ENCODE measurements around the gene DYNLT2B. TPM values are rescaled to one million over a fixed set of nuclear protein-coding genes. Genes with fewer than 3 reads are reported as not detected.

The DYNLT2B gene
- total and polyA plus RNA-seq, 12 donors, result 2.1 to 8.1 (median 4.2) TPM

DNA sequence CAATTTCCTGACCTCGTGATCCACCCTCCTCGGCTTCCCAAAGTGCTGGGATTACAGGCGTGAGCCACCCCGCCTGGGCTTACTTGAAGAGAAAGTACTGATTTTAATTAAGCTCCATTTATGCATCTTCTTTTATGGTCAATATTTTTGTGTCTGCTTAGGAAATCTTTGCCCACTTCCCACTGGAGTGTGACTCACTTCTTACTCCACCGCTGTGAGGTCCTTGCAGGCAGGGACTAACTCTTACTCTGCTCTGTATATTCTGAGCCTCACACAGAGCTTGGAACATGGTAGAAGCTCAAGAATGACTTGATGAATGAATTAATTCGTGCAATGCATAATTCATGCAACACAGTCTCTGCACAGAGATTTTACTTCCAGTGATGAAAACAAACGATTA, 23.1 kb upstream of the DYNLT2B start:
- ATAC-seq (no peak), DNase-seq (no peak)
- H3K27me3 ChIP-seq, result no peaks in the 10 kb centered on the region
- 87 to 90% methylated on average over 7 of the region's 7 CpGs for WGBS, 2 donors
- no peak overlapping the region for H3K27ac ChIP-seq
- peaks cover 0 to 3% (median 0%) of the 10 kb centered on the region in 9 donors for H3K36me3 ChIP-seq
- no peak overlapping the region for H3K4me3 ChIP-seq
- intact Hi-C loops (cut with DNase I), result no loop called here
- peaks cover 0 to 8% (median 0%) of the 10 kb centered on the region in 11 donors for H3K9me3 ChIP-seq
- no peak for TF ChIP-seq CTCF (IDR thresholded peaks at IDR 0.05)
- H3K4me1 ChIP-seq, result peaks cover 0 to 26% (median 0%) of the 10 kb centered on the region in 9 donors

GRCh38 chr3:196340466-196340865, 22.4 kb upstream of the DYNLT2B start:
- ATAC-seq (no peak), DNase-seq (no peak)
- H3K4me3 ChIP-seq, result no peak overlapping the region
- intact Hi-C loops (cut with DNase I), result no loop called here
- TF ChIP-seq CTCF (IDR thresholded peaks at IDR 0.05), result no peak
- H3K27ac ChIP-seq, result no peak overlapping the region
- H3K9me3 ChIP-seq, result peaks cover 0 to 8% (median 0%) of the 10 kb centered on the region in 11 donors
- H3K27me3 ChIP-seq, result peaks cover 0 to 4% (median 0%) of the 10 kb centered on the region in 7 donors
- H3K4me1 ChIP-seq, result peaks cover 0 to 26% (median 0%) of the 10 kb centered on the region in 9 donors
- 72 to 86% methylated on average over 2 of the region's 2 CpGs for WGBS, 2 donors
- H3K36me3 ChIP-seq, result no peaks in the 10 kb centered on the region

DNA sequence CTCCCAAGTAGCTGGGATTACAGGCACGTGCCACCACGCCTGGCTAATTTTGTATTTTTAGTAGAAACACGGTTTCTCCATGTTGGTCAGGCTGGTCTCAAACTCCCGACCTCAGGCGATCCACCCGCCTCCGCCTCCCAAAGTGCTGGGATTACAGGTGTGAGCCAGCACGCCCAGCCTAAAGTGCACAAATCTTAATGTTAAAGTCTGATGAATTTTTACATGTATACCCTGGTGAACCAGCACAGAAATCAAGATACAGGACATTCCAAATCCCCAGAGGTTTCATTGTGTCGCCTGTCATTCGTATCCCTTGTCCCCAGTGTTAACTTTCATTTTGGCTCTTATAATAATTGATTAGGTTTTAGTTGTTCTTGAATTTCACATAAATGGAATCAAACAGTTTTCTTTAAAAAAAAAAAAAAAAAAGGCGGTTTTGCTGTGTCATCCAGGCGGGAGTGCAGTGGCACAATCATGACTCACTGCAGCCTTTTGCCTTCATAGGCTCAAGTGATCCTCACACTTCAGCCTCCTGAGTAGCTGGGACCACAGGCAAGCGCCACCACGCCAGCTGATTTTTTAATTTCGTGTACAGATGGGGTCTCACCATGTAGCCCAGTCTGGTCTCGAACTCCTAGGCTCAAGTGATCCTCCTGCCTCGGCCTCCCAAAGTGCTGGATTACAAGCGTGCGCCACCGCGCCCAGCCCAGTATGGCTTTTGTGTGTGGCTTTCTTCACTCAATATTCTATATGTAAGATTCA, 21.6 kb upstream of the DYNLT2B start:
- Histone ChIP-seq H3K27ac (no peak overlapping the region), H3K27me3 (peaks cover 0 to 5% (median 0%) of the 10 kb centered on the region in 7 donors), H3K36me3 (no peaks in the 10 kb centered on the region), H3K9me3 (peaks cover 0 to 8% (median 0%) of the 10 kb centered on the region in 11 donors), H3K4me1 (peaks cover 0 to 20% (median 0%) of the 10 kb centered on the region in 9 donors), H3K4me3 (no peak overlapping the region)
- WGBS, 2 donors, result 87 to 91% methylated on average over 21 of the region's 21 CpGs
- ATAC-seq, result no peak
- intact Hi-C loops (cut with DNase I), result no loop called here
- DNase-seq, result no peak
- no peak for TF ChIP-seq CTCF (IDR thresholded peaks at IDR 0.05)

- intact Hi-C loops (cut with DNase I), result no loop called here
- Histone ChIP-seq H3K4me3 (no peak overlapping the region), H3K36me3 (no peaks in the 10 kb centered on the region), H3K9me3 (peaks cover 0 to 8% (median 0%) of the 10 kb centered on the region in 11 donors), H3K27me3 (peaks cover 0 to 5% (median 0%) of the 10 kb centered on the region in 7 donors), H3K27ac (no peak overlapping the region), H3K4me1 (peaks cover 0 to 16% (median 0%) of the 10 kb centered on the region in 9 donors)
- ATAC-seq, result no peak
- WGBS, 2 donors, result 93% methylated on average over 6 of the region's 6 CpGs
- TF ChIP-seq CTCF (IDR thresholded peaks at IDR 0.05), result no peak
- DNase-seq, result no peak
Measured at GRCh38 chr3:196339044-196339443, 21.0 kb upstream of the DYNLT2B start.
